Measurements from ENCODE around the gene GDF11.

GRCh38 chr12:55728939-55729818 lies 13.7 kb upstream of the GDF11 start, which contains the start of gene CD63:
- TF ChIP-seq, protein P1, sequence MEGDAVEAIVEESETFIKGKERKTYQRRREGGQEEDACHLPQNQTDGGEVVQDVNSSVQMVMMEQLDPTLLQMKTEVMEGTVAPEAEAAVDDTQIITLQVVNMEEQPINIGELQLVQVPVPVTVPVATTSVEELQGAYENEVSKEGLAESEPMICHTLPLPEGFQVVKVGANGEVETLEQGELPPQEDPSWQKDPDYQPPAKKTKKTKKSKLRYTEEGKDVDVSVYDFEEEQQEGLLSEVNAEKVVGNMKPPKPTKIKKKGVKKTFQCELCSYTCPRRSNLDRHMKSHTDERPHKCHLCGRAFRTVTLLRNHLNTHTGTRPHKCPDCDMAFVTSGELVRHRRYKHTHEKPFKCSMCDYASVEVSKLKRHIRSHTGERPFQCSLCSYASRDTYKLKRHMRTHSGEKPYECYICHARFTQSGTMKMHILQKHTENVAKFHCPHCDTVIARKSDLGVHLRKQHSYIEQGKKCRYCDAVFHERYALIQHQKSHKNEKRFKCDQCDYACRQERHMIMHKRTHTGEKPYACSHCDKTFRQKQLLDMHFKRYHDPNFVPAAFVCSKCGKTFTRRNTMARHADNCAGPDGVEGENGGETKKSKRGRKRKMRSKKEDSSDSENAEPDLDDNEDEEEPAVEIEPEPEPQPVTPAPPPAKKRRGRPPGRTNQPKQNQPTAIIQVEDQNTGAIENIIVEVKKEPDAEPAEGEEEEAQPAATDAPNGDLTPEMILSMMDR (conservative IDR thresholded peaks at IDR 0.05) = no peak; the same call in 1 of the 2 replicates
- no peak for TF ChIP-seq EZH2 (IDR thresholded peaks at IDR 0.05; ENCODE audit: low read depth)

All from PC-9 (cell line).